Measurements from ENCODE around the gene KCNMA1. TPM values are rescaled to one million over a fixed set of nuclear protein-coding genes. Genes with fewer than 3 reads are reported as not detected.

The KCNMA1 gene
- total RNA-seq, 1 experiment from 2014 or later: 0.45 TPM

- DNase-seq: no peak
- no peak overlapping the region for H3K4me3 Mint-ChIP-seq (ENCODE audit: low read depth, unreplicated experiment)
- TF ChIP-seq, protein P1, sequence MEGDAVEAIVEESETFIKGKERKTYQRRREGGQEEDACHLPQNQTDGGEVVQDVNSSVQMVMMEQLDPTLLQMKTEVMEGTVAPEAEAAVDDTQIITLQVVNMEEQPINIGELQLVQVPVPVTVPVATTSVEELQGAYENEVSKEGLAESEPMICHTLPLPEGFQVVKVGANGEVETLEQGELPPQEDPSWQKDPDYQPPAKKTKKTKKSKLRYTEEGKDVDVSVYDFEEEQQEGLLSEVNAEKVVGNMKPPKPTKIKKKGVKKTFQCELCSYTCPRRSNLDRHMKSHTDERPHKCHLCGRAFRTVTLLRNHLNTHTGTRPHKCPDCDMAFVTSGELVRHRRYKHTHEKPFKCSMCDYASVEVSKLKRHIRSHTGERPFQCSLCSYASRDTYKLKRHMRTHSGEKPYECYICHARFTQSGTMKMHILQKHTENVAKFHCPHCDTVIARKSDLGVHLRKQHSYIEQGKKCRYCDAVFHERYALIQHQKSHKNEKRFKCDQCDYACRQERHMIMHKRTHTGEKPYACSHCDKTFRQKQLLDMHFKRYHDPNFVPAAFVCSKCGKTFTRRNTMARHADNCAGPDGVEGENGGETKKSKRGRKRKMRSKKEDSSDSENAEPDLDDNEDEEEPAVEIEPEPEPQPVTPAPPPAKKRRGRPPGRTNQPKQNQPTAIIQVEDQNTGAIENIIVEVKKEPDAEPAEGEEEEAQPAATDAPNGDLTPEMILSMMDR (IDR thresholded peaks at IDR 0.05; ENCODE audit: unreplicated experiment): no peak
- BruUV-seq (replicated peaks): no TSS peak
- intact Hi-C loops (cut with micrococcal nuclease; ENCODE audit: unreplicated experiment): no loop called here
- CTCF ChIA-PET: interaction anchor here (1.2 to 2.4 kb wide), 2 partner anchors 9 to 233 kb away, joined by 3 to 9 read pairs; no protein-coding TSS in a partner anchor
- no peak overlapping the region for H3K27ac Mint-ChIP-seq (ENCODE audit: unreplicated experiment)
- peaks cover 49% of the 10 kb centered on the region for H3K27me3 Mint-ChIP-seq (ENCODE audit: unreplicated experiment)
- H3K36me3 Mint-ChIP-seq (ENCODE audit: insufficient read depth, unreplicated experiment): no peaks in the 10 kb centered on the region
- H3K4me1 Mint-ChIP-seq (ENCODE audit: low read depth, unreplicated experiment): peaks cover 9% of the 10 kb centered on the region
- no peaks in the 10 kb centered on the region for H3K9me3 Mint-ChIP-seq (ENCODE audit: low read depth, unreplicated experiment)
These were observed 235.9 kb downstream of the KCNMA1 start for GRCh38 chr10:77401683-77402082.

DNA sequence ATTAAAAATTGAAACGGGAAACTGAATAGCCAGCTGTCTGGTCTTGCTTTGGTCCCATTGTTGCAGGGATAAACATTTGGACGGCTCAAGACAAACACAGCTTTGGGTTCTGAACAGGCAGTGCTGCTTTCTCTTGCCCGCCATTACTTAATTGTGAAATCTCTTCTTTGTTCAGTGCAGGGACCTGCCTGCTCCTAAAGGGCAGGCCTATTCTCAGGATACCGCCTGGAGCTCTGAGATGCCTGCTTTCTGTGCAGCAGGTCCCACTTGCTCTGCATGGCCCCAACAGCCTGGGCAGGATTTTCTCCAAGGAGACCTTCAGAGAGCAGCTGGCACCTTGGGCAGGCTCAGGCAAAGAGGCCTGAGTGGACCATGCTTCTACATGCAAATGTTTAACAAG, 237.6 kb downstream of the KCNMA1 start:
- BruUV-seq (replicated peaks): no TSS peak
- Mint-ChIP-seq H3K4me3 (ENCODE audit: low read depth, unreplicated experiment) (no peak overlapping the region), H3K4me1 (ENCODE audit: low read depth, unreplicated experiment) (no peaks in the 10 kb centered on the region), H3K9me3 (ENCODE audit: low read depth, unreplicated experiment) (no peaks in the 10 kb centered on the region), H3K27ac (ENCODE audit: unreplicated experiment) (no peak overlapping the region), H3K27me3 (ENCODE audit: unreplicated experiment) (peaks cover 62% of the 10 kb centered on the region), H3K36me3 (ENCODE audit: insufficient read depth, unreplicated experiment) (no peaks in the 10 kb centered on the region)
- intact Hi-C loops (cut with micrococcal nuclease; ENCODE audit: unreplicated experiment): no loop called here
- CTCF ChIA-PET: interaction anchor here (1.1 to 2.4 kb wide), 2 partner anchors 11 to 312 kb away, joined by 5 to 9 read pairs; no protein-coding TSS in a partner anchor
- no peak for DNase-seq
- TF ChIP-seq, protein P1 (IDR thresholded peaks at IDR 0.05; ENCODE audit: unreplicated experiment): no peak

DNA sequence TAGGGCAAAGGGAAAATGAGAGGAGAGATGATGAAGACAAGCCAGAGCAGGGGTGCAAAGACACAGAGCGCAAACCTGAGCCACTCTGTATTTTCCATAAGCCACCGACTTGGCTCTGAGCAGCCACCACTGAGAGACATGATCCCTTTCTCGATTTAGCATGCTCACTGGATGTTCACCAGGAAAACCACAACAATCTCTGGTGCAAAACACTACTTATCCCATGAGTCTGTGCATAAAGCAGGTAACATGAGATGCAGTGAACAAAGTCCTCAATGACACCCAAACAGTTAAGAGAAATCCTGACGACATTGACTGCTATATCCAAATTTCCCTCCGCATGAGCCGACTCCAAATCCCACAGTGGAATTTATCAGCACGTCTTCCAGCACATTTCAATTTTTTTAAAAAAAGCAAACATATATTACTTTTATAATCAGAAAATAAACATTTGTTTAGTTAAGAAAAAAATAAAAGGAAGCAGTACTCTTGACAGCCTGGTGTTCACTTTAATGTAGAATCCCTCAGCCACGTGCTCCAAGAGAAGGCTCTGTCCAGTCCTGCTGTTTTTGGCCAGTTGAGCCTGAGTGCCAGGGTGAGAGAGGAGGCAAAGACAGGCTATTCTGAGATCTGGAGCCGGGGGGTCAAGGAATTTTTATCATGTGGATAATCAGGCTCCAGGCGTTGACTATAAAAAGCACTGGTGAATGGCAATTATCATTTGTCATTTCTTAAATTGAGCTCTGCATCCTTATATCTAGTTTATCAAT, 238.4 kb downstream of the KCNMA1 start:
- Mint-ChIP-seq H3K4me1 (ENCODE audit: low read depth, unreplicated experiment) (no peaks in the 10 kb centered on the region), H3K27me3 (ENCODE audit: unreplicated experiment) (peaks cover 62% of the 10 kb centered on the region), H3K9me3 (ENCODE audit: low read depth, unreplicated experiment) (no peaks in the 10 kb centered on the region), H3K4me3 (ENCODE audit: low read depth, unreplicated experiment) (no peak overlapping the region), H3K27ac (ENCODE audit: unreplicated experiment) (no peak overlapping the region), H3K36me3 (ENCODE audit: insufficient read depth, unreplicated experiment) (no peaks in the 10 kb centered on the region)
- intact Hi-C loops (cut with micrococcal nuclease; ENCODE audit: unreplicated experiment): loop anchor here (10.0 kb wide), 1 partner anchor 316 kb away; no protein-coding TSS in a partner anchor
- TF ChIP-seq, protein P1 (IDR thresholded peaks at IDR 0.05; ENCODE audit: unreplicated experiment): no peak
- BruUV-seq (replicated peaks): no TSS peak
- no peak for DNase-seq
- CTCF ChIA-PET: no interaction called here

DNA sequence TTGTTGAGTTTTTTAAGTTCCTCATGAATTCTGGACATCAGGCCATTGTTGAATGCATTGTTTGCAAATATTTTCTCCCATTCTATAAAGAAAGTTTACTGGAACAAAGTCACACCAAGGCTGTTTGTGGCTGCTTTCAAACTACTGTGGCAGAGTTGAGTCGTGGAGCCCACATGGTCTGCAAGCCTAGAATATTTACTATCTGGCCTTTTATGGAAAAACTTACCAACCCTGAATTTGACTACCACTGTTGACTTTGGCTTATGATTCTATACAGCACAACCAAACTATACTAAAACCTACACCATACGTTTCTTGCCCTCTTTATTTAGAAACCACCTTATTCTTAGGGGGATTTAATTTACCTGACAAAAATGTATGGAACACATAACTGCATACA, 239.1 kb downstream of the KCNMA1 start:
- CTCF ChIA-PET: no interaction called here
- TF ChIP-seq, protein P1 (IDR thresholded peaks at IDR 0.05; ENCODE audit: unreplicated experiment): no peak
- H3K4me3 Mint-ChIP-seq (ENCODE audit: low read depth, unreplicated experiment): no peak overlapping the region
- H3K27me3 Mint-ChIP-seq (ENCODE audit: unreplicated experiment): peaks cover 61% of the 10 kb centered on the region
- H3K36me3 Mint-ChIP-seq (ENCODE audit: insufficient read depth, unreplicated experiment): no peaks in the 10 kb centered on the region
- no peaks in the 10 kb centered on the region for H3K4me1 Mint-ChIP-seq (ENCODE audit: low read depth, unreplicated experiment)
- intact Hi-C loops (cut with micrococcal nuclease; ENCODE audit: unreplicated experiment): loop anchor here (10.0 kb wide), 1 partner anchor 316 kb away; no protein-coding TSS in a partner anchor
- no TSS peak for BruUV-seq (replicated peaks)
- no peak overlapping the region for H3K27ac Mint-ChIP-seq (ENCODE audit: unreplicated experiment)
- DNase-seq: no peak
- no peaks in the 10 kb centered on the region for H3K9me3 Mint-ChIP-seq (ENCODE audit: low read depth, unreplicated experiment)
